Right hindlimb (tissue), 1 donor: Measurements from ENCODE around the gene LMAN1L.

ENCODE experiments used
- DNase-seq: peaks from one replicate; pipeline ENCODE4 v3.0.0-alpha.2; 2018

The LMAN1L gene

DNA sequence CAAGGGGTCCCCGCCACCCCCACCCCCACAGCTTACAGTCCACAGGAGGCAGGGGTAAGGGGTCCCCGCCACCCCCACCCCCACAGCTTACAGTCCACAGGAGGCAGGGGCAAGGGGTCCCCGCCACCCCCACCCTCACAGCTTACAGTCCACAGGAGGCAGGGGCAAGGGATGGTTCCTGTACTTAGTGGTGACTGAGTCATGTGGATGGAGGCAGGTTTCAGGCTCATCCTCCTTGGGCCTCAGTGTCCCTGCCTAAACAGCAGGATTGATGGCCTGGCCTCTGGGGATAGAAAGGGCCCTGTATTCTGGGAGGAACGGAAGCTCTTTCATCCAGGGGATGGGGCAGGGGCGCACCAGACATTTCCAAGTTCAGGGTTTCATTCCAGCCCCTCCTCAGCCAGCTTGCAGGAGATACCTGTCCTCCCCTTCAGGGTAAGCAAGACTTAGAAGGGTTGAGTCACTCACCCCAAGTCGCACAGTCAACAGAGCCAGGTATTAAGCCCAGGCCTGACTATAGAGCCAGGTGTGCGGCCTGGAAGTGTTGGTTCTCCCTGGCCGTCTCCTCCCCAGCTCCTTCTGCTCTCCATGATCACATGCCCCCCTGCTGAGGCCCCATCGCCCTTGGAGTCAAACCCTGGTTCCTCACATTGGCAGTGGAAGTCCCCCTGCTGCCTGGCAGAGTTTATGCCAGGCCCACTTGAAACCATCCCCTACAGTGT, 18.2 kb upstream of the LMAN1L start:
- DNase-seq = no peak

DNA sequence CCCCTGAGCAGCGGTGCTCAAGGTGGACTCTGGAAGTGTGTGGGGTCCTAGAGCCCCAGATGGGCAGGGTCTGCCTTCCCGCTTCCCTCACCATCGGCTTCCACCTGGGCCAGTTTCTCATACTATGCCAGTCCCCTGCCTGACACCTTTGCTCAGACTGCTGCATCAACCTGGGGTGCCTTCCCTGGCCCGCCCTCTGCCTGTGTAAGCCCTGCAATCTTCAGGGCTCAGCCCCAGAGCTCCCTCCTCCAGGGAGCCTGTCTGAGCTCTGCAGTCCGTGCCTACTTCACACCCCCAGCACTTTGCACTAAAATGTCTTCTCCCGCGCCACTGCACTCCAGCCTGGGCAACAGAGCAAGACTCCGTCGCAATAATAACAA, 17.7 kb upstream of the LMAN1L start:
- DNase-seq = no peak

DNA sequence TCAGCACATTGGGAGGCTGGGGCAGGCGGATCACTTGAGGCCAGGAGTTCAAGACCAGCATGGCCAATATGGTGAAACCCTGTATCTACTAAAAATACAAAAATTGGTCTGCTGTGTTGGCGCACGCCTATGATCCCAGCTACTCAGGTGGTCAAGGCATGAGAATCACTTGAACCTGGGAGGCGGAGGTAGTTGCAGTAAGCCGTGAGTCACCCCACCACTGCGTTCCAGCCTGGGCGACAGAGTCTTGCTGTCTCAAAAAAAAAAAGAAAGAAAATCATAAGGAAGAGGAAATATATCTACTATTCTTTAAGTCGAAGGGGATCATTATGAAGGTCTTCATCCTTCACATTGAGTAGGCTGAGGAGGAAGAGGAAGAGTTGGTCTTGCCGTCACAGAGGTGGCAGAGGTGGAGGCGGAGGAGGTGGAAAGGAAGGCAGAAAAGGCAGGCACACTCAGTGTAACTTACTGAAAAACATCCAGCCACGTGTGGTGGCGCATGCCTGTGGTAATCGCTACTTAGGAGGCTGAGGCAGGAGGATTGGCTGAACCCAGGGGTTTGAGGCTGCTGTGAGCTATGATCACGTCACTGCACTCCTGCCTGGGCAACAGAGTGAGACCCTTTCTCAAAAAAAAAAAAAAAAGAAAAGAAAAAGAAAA, 16.5 kb upstream of the LMAN1L start:
- no peak for DNase-seq

DNA sequence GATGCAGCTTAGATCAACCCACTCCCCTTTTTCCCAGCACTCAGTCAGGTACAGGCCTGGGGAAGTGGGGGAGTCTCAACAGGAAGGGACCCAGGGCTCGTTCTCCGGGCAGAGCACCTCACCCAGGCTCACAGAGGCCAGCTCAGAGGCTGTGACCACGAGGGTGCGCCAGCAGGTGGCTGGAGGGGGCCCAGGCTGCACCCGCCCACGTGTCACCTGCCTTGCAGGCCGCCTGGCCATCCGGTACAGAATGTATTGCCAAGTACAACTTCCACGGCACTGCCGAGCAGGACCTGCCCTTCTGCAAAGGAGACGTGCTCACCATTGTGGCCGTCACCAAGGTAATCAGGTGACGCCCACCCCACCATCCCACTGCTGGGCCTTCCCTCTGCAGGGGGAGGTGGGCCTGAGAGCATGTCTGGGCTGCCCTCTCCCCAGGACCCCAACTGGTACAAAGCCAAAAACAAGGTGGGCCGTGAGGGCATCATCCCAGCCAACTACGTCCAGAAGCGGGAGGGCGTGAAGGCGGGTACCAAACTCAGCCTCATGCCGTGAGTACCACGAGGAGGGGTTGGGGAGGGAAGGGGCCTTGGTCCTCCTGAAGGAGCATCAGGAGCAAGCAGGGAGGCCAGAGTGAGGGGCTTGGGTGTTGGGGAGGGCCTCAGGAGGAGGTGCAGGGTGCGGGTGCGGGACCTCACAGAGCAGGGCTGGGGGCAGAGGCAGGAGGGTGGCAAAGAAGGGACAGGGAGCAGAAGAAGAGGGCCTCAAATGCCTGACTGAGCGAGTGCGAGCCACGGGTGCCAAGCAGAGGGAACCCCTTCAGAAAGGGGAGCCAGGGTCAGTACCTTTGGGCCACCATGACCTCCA, 14.0 kb upstream of the LMAN1L start:
- DNase-seq = no peak

DNA sequence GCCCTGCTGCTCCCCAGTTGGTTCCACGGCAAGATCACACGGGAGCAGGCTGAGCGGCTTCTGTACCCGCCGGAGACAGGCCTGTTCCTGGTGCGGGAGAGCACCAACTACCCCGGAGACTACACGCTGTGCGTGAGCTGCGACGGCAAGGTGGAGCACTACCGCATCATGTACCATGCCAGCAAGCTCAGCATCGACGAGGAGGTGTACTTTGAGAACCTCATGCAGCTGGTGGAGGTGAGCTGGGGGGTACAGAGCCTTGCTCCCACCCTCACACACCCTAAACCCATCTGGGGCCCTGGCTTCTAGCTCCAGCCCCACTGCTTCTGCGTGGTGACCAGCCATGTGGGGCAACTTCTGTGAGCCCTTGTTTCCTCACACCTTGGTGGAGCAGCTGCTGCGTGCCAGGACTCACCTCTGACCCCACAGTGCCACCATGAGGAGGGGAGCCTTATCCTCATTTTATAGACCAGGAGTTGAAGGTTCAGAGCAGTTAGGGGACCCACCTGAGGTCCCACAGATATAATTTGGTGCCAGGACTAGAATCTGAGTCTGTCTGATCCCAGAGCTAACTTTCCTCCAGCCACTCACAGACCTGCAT, 13.3 kb upstream of the LMAN1L start:
- no peak for DNase-seq

DNA sequence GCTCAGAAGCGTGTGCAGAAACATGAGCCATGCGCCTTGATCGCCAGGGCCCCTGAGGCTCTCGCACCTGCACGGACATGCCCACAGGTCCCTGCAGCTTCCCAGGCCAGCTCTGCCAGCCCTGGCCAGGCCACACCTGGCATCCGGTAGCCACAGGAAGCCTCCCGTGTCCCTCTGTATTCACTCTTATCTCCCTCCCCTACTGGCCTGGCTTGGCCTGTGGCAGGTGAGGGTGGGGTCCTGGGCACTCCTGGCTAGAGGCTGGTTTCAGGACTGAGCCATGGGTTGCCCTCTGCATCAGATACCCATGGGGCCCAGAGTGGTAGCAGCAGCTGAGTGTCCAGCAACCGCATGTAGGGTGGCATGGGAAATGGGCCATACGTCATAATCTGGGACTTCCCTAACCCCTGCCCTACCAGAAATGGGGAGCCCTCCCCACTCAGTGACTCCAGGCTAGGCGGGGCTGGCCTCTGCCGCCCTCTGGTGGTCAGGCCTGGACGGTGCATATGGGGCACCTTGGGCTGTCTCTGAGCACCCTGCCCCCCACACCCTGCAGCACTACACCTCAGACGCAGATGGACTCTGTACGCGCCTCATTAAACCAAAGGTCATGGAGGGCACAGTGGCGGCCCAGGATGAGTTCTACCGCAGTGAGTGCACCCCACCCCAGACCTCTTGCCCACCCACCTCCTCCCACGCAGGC, 12.6 kb upstream of the LMAN1L start:
- DNase-seq = peak; percentile 58

DNA sequence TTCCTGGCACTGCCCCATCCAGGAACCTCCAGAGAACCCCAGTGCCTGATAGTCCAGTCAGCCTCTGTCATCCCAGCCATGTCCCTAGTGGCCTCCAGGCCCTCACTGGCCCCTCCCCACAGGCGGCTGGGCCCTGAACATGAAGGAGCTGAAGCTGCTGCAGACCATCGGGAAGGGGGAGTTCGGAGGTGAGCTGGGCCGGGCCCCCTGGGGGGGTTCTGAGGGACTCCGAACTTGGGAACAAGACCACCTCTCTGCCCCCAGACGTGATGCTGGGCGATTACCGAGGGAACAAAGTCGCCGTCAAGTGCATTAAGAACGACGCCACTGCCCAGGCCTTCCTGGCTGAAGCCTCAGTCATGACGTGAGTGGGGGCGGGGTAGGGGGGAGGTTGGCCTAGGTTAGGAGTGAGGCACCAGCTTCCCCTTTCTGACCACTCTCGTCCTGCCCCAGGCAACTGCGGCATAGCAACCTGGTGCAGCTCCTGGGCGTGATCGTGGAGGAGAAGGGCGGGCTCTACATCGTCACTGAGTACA, 12.0 kb upstream of the LMAN1L start:
- DNase-seq = no peak

DNA sequence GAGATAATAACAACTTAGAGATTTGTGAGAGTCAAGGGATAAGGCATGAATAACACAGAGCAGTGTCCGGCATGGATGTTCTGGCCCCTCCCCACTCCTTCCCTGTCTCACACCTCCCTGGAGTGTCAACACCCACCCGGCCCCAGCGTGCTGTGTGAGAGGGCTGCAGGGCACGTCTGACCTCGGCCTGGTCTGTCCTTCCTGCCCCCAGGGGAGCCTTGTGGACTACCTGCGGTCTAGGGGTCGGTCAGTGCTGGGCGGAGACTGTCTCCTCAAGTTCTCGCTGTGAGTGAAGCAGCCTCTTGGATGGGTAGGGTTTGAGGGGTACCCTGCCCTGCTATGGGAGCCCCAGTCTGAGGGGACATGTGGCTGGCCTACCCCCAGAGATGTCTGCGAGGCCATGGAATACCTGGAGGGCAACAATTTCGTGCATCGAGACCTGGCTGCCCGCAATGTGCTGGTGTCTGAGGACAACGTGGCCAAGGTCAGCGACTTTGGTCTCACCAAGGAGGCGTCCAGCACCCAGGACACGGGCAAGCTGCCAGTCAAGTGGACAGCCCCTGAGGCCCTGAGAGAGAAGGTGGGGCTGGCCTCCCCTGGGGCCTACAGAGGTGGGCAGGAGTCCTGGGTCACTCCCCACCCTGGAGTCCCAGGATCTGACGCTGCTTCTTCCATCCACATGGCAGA, 11.2 kb upstream of the LMAN1L start:
- DNase-seq = no peak

DNA sequence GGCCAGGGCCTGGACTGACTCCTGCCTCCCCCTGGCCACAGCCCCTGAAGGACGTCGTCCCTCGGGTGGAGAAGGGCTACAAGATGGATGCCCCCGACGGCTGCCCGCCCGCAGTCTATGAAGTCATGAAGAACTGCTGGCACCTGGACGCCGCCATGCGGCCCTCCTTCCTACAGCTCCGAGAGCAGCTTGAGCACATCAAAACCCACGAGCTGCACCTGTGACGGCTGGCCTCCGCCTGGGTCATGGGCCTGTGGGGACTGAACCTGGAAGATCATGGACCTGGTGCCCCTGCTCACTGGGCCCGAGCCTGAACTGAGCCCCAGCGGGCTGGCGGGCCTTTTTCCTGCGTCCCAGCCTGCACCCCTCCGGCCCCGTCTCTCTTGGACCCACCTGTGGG, 10.3 kb upstream of the LMAN1L start:
- DNase-seq = no peak

DNA sequence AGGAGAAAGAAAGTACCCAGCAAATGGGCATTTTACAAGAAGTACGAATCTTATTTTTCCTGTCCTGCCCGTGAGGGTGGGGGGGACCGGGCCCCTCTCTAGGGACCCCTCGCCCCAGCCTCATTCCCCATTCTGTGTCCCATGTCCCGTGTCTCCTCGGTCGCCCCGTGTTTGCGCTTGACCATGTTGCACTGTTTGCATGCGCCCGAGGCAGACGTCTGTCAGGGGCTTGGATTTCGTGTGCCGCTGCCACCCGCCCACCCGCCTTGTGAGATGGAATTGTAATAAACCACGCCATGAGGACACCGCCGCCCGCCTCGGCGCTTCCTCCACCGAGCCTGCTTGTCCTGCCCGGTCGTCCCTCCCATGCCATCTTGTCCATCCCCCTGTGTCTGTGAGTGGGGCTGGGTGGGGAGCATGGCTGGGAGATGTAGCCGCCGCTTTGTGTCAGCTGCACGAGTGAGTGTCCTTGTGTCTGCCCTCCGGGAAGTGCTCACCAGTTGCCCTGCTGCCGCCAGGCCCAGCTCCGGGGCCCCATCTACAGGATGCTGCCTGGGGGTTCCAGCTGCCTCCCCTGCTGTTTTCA, 9.7 kb upstream of the LMAN1L start:
- no peak for DNase-seq

DNA sequence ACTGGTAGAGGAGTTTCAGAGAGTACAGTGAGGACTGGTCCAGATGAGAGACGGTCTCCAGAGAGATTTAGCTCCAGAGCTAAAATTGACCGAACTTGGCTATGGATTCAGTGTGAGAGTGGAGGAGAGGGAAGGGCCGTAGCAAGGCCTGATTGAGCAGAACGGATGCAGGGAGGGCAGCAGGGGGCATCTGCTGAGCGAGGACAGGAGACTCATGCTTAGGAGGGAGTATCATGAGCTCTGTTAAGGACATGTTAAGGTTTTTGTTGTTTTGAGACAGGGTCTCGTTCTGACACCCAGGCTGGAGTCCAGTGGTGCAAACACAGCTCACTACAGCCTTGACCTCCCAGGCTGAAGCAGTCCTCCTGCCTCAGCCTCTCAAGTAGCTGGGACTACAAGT, 7.7 kb upstream of the LMAN1L start:
- no peak for DNase-seq

DNA sequence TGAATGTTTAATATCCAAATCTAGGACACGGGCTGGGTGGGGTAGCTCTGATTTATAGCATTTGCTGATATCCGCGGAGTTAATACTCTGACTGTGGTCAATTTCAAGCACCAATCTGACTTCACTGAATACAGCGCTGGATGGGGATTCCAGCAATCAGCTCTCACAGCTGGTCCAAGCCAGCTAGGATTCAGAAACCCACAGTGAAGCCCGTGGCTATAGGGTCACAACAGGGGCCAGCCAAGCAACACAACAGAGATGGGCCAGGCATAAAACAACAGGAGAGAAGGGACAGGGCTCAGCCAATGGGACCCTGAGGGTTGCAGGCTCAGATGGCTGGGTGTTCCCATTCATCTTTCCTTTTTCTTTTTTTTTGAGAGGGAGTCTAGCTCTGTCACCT, 5.4 kb upstream of the LMAN1L start:
- DNase-seq = no peak

DNA sequence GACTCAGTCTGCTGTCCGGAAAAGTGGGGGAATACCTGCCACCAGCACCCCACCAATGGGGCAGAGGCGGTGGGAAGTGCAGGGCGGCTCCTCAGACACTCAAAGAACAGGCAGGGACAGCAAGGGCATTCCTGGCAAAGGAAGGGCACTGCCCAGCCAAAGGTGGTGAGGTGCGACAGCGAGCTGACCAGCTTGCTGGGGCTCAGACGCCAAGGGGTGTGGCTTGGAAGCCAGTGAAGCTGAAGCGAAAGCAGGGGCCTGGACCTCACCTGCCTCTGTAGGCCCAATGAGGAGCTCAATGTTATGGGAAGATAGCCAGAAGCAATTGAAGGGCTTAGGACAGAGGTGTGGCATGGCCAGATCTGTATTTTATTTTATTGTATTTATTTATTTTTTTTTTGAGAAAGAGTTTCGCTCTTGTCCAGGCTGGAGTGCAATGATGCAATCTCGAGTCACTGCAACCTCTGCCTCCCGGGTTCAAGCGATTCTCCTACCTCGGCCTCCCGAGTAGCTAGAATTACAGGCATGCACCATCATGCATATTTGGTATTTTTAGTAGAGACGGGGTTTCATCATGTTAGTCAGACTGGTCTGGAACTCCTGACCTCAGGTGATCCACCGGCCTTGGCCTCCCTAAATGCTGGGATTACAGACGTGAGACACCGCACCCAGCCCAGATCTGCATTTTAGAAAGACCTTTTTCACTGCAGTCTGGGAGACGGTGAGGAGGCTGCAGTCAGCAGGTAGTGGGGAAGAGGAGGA, 4.4 kb upstream of the LMAN1L start:
- DNase-seq = no peak

DNA sequence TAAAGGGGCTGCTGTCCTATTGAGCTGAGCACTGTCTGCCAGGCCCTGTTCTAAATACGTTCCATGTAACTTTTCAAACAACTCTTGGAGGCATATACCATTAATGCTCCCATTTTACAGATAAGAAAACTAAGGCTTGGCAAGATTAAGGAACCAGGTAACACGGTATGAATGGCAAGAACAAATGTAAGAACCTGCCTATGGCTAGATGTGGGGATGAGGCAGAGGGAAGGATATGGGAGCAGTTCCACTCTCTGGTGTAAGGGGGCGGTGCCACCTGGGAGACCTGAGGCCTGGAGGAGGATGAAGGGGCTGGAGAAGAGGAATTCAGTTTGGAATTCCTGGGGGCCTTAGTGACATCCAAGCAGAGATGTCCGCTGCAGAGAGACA, 3.8 kb upstream of the LMAN1L start:
- no peak for DNase-seq

DNA sequence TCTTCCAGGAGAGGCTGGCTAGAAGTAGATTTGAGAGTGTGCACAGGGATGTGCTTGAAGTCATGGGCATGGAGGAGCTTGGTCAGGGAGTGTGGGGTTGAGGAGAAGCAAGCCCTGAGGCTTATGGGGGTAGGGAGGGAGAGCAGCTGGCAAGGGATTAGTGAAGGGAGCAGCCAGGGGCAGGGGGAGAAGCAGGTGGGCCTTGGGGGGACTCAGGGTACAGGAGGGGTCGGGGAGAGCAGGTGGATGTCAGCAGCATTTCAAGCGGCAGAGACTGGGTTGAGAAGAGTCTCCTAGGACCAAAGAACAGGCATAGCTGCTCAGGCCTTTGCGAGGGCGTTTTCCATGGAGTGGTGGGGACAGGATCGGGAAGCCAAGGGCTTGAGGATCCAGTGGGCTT, 3.4 kb upstream of the LMAN1L start:
- DNase-seq = no peak

DNA sequence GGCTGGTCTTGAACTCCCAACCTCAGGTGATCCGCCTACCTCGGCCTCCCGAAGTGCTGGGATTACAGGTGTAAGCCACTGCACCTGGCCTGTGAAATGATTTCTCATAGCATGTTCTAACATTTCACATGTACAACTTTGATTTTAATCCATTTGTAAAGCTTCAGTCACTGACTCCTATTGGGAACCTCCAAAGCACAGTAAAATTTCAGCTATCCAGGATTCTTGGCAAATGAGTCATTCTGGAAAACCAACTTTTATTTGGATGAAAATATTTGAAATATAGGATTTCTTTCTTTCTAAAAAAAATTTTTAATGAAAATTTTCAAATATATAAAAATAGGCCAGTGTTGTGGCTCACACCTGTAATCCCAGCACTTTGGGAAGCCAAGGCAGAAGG, 2.7 kb upstream of the LMAN1L start:
- DNase-seq = no peak

DNA sequence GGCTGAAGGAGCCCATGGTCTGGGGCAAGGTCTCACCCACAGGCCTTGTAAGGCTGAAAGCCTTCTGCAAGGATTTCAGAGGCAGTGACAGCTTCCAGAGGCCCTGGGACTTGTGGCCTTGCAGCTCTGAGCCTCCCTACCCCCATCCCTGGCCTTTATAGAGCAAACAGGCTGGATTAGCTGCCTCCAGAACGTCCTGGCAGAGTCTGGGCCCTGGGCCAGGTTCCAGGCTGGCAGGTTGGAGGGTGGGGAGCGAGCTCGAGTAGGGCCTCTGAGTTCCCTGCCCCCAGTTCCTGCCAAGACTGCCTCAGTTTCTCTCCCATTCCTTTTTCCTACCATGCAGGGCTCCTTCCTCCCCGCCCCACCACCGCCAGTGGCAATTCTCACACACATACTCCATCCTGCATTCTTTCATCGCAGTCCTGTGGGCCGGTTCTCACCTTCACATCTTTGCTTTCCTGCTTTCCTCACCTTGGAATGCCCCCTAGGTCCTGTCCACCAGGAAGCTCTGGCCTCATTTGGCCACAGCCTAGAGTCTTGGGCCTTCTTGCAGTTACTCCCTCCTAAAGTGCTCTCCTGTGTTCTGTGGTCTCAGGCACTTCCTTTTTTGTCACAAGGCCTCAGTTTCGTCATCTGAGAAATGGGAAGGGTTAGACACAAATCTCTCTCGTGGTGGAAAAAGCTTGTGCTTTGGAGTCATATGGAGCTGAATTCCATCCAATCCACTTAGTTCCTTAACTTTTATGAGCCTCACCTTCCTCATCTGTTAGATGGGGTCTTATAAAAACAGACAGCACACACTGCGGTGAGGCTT, 2.7 kb downstream of the LMAN1L start:
- DNase-seq = no peak

DNA sequence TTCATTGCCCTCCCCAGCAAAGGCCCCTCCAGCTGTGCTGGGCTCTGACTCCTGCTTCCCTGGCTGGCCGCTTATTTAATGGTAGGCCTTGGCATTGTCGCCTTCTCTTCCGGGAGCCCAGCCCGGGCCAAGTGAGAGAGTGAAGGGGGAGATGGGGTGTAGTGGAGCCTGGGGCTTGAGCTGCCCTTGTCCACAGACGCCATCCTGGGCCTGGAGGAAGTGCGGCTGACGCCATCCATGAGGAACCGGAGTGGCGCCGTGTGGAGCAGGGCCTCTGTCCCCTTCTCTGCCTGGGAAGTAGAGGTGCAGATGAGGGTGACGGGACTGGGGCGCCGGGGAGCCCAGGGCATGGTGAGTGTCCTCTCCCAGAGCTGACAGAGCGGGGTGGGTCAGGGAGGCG, 3.3 kb downstream of the LMAN1L start:
- no peak for DNase-seq

DNA sequence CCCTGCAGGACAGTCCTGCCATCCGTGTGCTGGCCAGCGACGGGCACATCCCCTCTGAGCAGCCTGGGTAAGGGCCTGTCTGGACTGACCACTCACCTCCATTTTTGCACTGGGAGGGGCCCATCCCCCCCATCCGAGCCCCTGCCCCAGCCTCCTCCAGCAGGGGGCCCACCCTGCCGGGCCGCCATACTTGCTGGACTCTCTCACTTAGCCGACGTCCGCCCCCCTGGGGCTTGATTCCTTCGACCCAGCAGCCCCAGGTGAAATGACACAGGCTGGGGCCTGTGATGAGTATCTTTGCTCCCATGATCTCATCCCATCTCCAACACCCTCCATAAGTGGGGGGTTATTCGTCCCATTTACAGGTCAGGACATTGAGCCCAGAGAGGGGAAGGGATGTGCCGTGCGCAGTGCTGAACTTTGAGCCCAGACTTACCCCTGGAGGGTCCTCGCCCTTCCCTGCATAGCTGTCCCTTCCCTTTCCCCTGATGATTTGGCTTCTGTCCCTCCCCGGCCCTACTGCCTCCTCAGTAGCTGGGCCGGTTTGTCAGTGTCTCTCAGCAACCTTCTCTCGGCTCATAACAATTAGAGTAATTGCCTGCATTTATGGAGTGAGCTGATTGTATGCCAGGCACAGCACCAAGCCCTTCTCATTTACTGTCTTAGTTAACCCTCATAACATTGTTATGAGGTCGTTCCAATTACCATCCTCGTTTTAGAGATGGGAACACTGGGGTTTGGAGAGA, 4.2 kb downstream of the LMAN1L start:
- DNase-seq = no peak
